Spleen (tissue), 11 donors: Measurements from ENCODE around the gene FBN1. TPM values are rescaled to one million over a fixed set of nuclear protein-coding genes. Genes with fewer than 3 reads are reported as not detected.

Source experiments
- DNase-seq: peaks from one replicate; pipeline ENCODE4 v3.0.0-alpha.2; 2020
- H3K27ac ChIP-seq, 8 donors: fragments of 200-600 bp; sonication (generic) in 7 of 8; 1 replicate in 4 of 8; 2 replicates in 4 of 8; pipeline versions ENCODE4 v1.5.0 to v1.8.0; 2016 to 2021; ENCODE audit warnings: inconsistent platforms in 4 of 8, mild to moderate bottlenecking in 4 of 8, moderate library complexity in 1 of 8
- H3K27me3 ChIP-seq, 7 donors: fragments of 200-600 bp; sonication (generic) in 6 of 7; replicated peaks in 1 of 7; 1 replicate in 4 of 7; 2 replicates in 3 of 7; pipeline versions ENCODE4 v1.5.0 to v1.8.0; 2016 to 2021; ENCODE audit warnings: inconsistent platforms in 3 of 7, mild to moderate bottlenecking in 1 of 7
- H3K36me3 ChIP-seq, 6 donors: fragments of 200-600 bp; sonication (generic) in 5 of 6; 1 replicate in 4 of 6; 2 replicates in 2 of 6; pipeline versions ENCODE4 v1.5.0 to v1.8.0; 2016 to 2021; ENCODE audit warnings: inconsistent platforms in 2 of 6
- H3K4me1 ChIP-seq, 6 donors: fragments of 200-600 bp; sonication (generic) in 5 of 6; 1 replicate in 3 of 6; 2 replicates in 3 of 6; pipeline versions ENCODE4 v1.5.0 to v1.8.0; 2016 to 2021; ENCODE audit warnings: inconsistent platforms in 3 of 6
- H3K4me3 ChIP-seq, 8 donors: fragments of 200-600 bp; sonication (generic) in 7 of 8; 1 replicate in 4 of 8; 2 replicates in 4 of 8; pipeline versions ENCODE4 v1.5.0 to v1.8.0; 2016 to 2021; ENCODE audit warnings: inconsistent platforms in 4 of 8, mild to moderate bottlenecking in 4 of 8, moderate library complexity in 2 of 8
- H3K9me3 ChIP-seq, 8 donors: fragments of 200-600 bp; sonication (generic) in 7 of 8; 1 replicate in 4 of 8; 2 replicates in 4 of 8; pipeline versions ENCODE4 v1.5.0 to v1.8.0; 2016 to 2021; ENCODE audit warnings: inconsistent platforms in 4 of 8
- CTCF ChIP-seq, 11 experiments: fragments of 200-600 bp in 7 of 11; fragments of 450-650 bp in 4 of 11; sonication (generic) in 4 of 11; IDR thresholded peaks in 8 of 11; conservative IDR thresholded peaks in 3 of 11; 1 replicate in 7 of 11; 2 replicates in 4 of 11; pipeline versions ENCODE4 v1.4.0 to v1.8.0; 2016 to 2021; ENCODE audit warnings: antibody characterized with exemption in 11 of 11, inconsistent platforms in 4 of 11, mild to moderate bottlenecking in 1 of 11
- POLR2A ChIP-seq, 3 donors: fragments of 450-650 bp; IDR thresholded peaks; one replicate each; pipeline ENCODE4 v1.5.1; 2017; ENCODE audit warnings: antibody characterized with exemption in 3 of 3, mild to moderate bottlenecking in 1 of 3
- POLR2AphosphoS5 ChIP-seq, 3 donors: sonication (generic); formaldehyde crosslinking; IDR thresholded peaks; one replicate each; pipeline ENCODE4 v1.5.1; 2017; ENCODE audit warnings: antibody characterized with exemption in 3 of 3
- WGBS, 5 donors: extraction: QIAGEN DNeasy Blood & Tissue Kit in 3 of 5; methylation state at CpG; one replicate each; pipeline versions ENCODE4 v1.1.5 to v1.1.7; 2013 to 2018; 5-methylcytosine and 5-hydroxymethylcytosine counted together
- intact Hi-C: fragments of 100-400 bp; cut with DNase I; formaldehyde crosslinking; loops from one replicate; pipeline ENCODE4 v1.15.0; 2023; ENCODE audit warnings: low total_unique reads
- polyA plus RNA-seq, 3 donors: library from polyadenylated mRNA; stranded (reverse); fragments of 200-250 nt; gene quantifications; one replicate each; pipeline ENCODE4 v1.2.1, GENCODE V29; 2013
- total RNA-seq, 7 donors: library from RNA; depleted of rRNA in 3 of 7; stranded (reverse); fragments of >200 nt in 3 of 7; fragmentation: NEBNext Ultra II Directional in 4 of 7; extraction: Animal tissue kit (Norgen Biotek cat#: 25700) in 4 of 7; gene quantifications; one replicate each; pipeline versions ENCODE4 v1.1.0 to v1.2.1, GENCODE V29; 2016 to 2021
- donor health status: healthy with polysubstance abuse.
- donor health status: DM: no; HTN: no; CAD: no; lungs with moderate emphysema.
- donor health status: DM: no; HTN: no; CAD: no.
- donor health status: Bipolar disorder and iron deficiency.
- donor health status: healthy.
- donor health status: DM: no; HTN: no; CAD: no.
- donor health status: DM: yes; HTN: yes; CAD: no.

The FBN1 gene
- total and polyA plus RNA-seq, 10 donors: 3.2 to 139 (median 45.4) TPM

GRCh38 chr15:48392356-48392755, 253.2 kb downstream of the FBN1 start:
- intact Hi-C loops: no loop called here
- no peak for DNase-seq
- no peaks in the 10 kb centered on the region for H3K27me3 ChIP-seq
- no peaks in the 10 kb centered on the region for H3K4me1 ChIP-seq
- H3K27ac ChIP-seq: no peak overlapping the region
- H3K9me3 ChIP-seq: no peaks in the 10 kb centered on the region
- 59 to 70% (median 63%) methylated on average over 4 of the region's 4 CpGs for WGBS, 5 donors
- no peaks in the 10 kb centered on the region for H3K36me3 ChIP-seq
- TF ChIP-seq POLR2A (IDR thresholded peaks at IDR 0.05) (no peak), POLR2AphosphoS5 (IDR thresholded peaks at IDR 0.05) (no peak), CTCF (IDR thresholded peaks at IDR 0.05 in 8 of 11, conservative IDR thresholded peaks at IDR 0.05 in 3 of 11) (no peak)
- H3K4me3 ChIP-seq: no peak overlapping the region

- 92 to 100% (median 94%) methylated on average over 2 of the region's 2 CpGs for WGBS, 5 donors
- intact Hi-C loops: no loop called here
- no peak for TF ChIP-seq POLR2AphosphoS5 (IDR thresholded peaks at IDR 0.05)
- no peak for TF ChIP-seq CTCF (IDR thresholded peaks at IDR 0.05 in 8 of 11, conservative IDR thresholded peaks at IDR 0.05 in 3 of 11)
- TF ChIP-seq POLR2A (IDR thresholded peaks at IDR 0.05): no peak
- H3K36me3 ChIP-seq: no peaks in the 10 kb centered on the region
- no peaks in the 10 kb centered on the region for H3K27me3 ChIP-seq
- no peaks in the 10 kb centered on the region for H3K4me1 ChIP-seq
- no peak overlapping the region for H3K4me3 ChIP-seq
- H3K9me3 ChIP-seq: no peaks in the 10 kb centered on the region
- DNase-seq: no peak
- no peak overlapping the region for H3K27ac ChIP-seq
These were observed 253.6 kb downstream of the FBN1 start for GRCh38 chr15:48391950-48392349.

- WGBS, 5 donors: 71 to 89% (median 85%) methylated on average over 3 of the region's 3 CpGs
These were observed 255.8 kb downstream of the FBN1 start for GRCh38 chr15:48389691-48390143.

GRCh38 chr15:48388910-48389309, 256.6 kb downstream of the FBN1 start:
- DNase-seq: no peak
- TF ChIP-seq POLR2AphosphoS5 (IDR thresholded peaks at IDR 0.05): no peak
- TF ChIP-seq CTCF (IDR thresholded peaks at IDR 0.05 in 8 of 11, conservative IDR thresholded peaks at IDR 0.05 in 3 of 11): no peak
- TF ChIP-seq POLR2A (IDR thresholded peaks at IDR 0.05): no peak
- Histone ChIP-seq H3K27me3 (no peaks in the 10 kb centered on the region), H3K27ac (no peak overlapping the region), H3K36me3 (no peaks in the 10 kb centered on the region), H3K9me3 (no peaks in the 10 kb centered on the region), H3K4me3 (no peak overlapping the region), H3K4me1 (no peaks in the 10 kb centered on the region)
- intact Hi-C loops: no loop called here
- 89 to 100% (median 95%) methylated on average over 1 of the region's 1 CpG for WGBS, 5 donors

More at GRCh38 chr15:48389691-48390143, 255.8 kb downstream of the FBN1 start:
- intact Hi-C loops: no loop called here
- Histone ChIP-seq H3K27me3 (no peaks in the 10 kb centered on the region), H3K9me3 (no peaks in the 10 kb centered on the region), H3K4me3 (no peak overlapping the region), H3K27ac (no peak overlapping the region), H3K4me1 (no peaks in the 10 kb centered on the region), H3K36me3 (no peaks in the 10 kb centered on the region)
- TF ChIP-seq CTCF (IDR thresholded peaks at IDR 0.05 in 8 of 11, conservative IDR thresholded peaks at IDR 0.05 in 3 of 11): no peak
- no peak for TF ChIP-seq POLR2A (IDR thresholded peaks at IDR 0.05)
- no peak for TF ChIP-seq POLR2AphosphoS5 (IDR thresholded peaks at IDR 0.05)
- DNase-seq: no peak
